Measurements from ENCODE around the gene PTPRA.
"Not testable (repeated sequence)": the region's sequence is repeated elsewhere in the genome, so short reads cannot be mapped to it uniquely, and the experiment has no call there.

The PTPRA gene

DNA sequence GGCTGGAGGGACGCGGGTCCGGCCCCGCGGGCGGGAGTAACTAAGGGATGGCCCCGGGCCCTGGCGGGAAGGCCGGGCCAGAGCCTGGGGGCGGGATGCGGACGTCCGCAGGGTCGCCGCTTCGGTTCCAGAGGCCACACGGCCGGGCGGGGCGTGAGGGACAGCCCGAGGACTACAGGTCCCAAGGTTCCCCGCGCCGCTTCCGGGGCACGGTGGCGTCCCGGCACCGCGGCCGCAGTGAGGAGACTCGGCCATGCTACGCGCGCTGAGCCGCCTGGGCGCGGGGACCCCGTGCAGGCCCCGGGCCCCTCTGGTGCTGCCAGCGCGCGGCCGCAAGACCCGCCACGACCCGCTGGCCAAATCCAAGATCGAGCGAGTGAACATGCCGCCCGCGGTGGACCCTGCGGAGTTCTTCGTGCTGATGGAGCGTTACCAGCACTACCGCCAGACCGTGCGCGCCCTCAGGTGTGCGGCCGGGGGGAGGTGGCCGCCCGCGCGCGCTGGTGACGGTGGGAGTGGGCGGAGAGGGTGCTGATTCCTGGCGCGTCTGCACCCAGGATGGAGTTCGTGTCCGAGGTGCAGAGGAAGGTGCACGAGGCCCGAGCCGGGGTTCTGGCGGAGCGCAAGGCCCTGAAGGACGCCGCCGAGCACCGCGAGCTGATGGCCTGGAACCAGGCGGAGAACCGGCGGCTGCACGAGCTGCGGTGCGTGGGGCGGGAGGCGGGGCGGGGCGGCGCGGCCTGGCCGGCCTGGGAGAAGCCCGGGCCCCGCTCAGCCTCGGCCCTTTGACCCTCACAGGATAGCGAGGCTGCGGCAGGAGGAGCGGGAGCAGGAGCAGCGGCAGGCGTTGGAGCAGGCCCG lies 172.8 kb downstream of the PTPRA start, which contains the start of gene MRPS26:
MRPS26 (plus strand) TSS at position 237 of the 861 bp plus-strand sequence; CDS start at position 254, 17 bp downstream.
- peak; percentile 93 for DNase-seq

DNA sequence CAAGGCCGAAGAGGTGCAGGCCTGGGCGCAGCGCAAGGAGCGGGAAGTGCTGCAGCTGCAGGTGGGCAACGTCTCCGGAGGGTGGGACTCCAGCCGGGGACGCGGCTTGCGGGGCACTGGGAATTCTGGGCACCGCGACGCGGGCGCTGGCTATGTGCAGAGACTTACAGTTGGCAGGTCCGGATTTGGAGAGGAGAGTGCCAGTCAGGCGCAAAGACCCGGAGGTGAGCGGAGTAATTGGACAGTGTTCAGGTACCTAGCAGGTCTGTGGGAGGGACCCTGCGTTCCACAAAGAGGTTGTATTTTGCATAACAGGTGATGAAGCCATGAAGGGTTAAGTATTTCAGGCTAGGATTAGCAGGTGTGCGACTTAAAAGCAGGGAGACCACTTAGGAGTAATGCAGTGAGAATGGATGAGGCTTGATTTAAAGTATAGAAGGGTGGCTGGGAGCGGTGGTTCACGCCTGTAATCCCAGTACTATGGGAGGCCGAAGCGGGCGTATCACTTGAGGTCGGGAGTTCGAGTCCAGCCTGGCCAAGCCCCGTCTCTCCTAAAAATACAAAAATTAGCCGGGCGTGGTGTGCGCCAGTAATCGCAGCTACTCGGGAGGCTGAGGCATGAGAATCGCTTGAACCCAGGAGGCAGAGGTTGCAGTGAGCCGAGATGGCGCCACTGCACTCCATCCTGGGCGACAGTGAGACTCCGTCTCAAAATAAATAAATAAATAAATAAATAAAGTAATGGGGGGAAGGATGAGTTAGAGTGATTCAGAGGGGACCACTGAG lies 173.6 kb downstream of the PTPRA start:
- DNase-seq = peak; percentile 55

DNA sequence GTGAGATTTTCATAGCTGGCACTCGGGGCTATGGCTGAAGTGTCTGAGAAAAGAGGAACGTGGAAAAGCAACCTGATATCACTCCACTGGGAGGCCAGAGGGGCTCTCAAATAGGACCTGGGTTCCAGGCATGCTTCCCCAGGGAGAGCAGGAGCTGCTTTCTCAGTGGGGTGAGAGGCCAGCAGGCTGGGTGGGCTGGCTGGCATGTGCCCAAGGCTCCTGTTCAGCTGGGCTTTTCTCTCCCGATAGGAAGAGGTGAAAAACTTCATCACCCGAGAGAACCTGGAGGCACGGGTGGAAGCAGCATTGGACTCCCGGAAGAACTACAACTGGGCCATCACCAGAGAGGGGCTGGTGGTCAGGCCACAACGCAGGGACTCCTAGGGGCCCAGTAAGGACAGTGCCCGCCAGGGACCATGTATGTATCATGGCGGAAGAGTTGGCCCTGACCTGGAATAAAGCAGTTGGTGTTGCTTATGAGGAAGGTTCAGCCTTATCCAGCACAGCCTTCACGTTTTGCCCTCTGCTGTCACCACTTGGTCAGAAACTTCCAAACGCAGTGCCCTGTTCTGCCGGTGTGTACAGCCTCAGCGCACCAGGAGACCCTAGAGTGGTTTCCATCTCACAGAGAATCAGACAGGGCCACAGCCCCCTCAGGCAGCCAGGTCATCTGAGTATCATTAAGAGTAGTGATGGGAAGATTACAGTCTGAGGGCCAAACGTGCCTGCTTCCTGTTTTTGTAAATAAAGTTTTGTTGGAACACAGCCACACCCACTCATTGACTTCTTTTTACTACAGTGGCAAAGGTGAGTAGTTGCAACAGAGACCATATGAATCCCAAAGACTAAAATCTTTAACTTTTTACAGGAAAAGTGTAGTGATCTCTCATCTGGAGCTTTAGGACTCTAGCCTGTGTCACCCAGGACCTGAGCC lies 174.5 kb downstream of the PTPRA start:
- DNase-seq = no peak

DNA sequence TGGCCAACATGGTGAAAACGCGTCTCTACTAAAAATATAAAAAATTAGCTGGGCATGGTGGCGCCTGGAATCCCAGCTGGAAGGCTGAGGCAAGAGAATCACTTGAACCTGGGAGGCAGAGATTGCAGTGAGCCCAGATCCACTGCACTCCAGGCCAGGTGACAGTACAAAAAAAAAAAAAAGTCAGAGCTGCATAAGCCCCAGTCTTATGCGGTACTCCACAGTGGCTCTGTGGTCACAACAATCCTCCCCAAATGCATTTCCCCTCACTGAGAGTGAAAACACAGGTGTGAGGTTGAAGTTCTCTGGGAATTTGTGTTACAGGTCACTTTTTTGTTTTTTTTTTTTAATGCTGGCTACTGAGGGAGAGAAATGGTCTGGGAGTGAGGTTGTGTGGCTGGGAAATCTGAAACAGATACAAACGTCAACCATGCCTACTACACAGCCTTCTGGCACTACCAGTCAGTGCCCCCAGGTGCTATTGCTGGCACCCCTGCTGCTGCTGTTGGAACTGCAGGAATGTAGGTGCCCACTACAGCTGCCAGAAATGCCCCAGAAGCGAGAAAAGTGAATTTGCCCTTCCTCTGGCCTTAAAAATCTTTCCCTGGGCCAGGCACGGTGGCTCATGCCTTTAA lies 178.2 kb downstream of the PTPRA start:
- DNase-seq = no peak

DNA sequence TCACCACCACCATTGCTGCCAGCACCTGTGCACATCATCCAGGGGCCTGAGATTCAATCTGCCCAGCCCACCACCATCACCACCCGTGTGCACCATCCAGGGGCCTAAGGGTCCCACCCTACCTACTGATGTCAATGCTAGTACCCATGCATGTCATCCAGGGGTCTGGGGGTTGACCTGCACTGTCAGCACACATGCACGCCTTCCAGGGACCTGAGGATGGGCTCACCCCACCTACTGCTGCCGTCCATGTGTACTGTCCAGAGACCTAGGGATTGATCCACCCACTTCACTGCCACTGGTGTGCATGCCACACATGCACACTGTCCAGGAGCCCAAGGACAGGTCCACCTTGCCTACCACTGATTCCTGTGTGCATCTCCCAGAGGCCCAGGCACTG lies 186.2 kb downstream of the PTPRA start:
- DNase-seq = no peak

DNA sequence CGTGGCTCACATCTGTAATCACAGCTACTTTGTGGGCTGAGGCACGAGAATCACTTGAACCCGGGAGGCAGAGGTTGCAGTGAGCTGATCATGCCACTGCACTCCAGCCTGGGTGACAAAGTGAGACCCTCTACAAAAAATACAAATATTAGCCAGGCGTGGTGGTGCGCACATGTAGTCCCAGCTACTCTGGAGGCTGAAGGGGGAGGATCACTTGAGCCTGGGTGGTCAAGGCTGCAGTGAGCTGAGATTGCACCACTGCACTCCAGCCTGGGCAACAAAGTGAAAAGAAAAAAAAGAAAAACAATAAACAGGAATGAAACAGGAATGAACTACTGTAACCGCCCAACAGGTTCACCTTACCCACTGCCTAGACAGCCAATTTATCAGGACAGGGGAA lies 190.8 kb downstream of the PTPRA start:
- not testable (repeated sequence) for DNase-seq

DNA sequence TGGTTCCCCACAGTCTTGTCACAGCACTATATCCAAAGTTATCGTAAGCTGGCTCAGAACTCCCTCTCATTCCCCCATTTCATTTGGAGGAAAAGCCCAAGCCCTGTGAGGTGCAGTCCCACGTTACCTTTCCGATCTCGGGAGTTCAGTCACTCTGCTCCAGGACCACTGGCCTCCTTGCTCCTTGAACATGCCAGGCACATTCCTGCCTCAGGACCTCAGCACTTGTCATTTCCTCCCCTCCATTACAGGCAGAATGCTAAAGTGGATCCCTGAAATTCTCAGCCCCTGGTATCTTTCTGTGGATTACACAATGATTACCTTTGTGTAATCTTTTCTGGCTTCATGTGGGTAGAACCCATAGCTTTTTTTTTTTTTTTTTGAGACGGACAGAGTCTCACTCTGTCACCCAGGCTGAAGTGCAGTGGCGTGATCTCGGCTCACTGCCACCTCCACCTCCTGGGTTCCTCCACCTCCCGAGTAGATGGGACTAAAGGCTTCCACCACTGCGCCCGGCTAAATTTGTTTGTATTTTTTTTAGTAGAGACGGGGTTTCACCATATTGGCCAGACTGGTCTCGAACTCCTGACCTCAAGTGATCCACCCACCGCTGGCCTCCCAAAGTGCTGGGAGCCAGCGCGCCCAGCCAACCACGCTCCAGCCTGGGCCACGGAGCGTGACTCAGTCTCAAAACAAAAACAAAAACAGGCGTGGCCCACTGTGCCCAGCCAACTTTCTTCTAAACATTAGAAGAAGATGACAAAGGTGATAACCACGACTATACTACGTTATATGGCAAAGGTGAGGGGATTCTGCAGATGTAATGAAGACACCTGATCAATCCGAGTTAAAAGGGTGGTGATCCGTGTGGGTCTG lies 194.1 kb downstream of the PTPRA start:
- no peak for DNase-seq

DNA sequence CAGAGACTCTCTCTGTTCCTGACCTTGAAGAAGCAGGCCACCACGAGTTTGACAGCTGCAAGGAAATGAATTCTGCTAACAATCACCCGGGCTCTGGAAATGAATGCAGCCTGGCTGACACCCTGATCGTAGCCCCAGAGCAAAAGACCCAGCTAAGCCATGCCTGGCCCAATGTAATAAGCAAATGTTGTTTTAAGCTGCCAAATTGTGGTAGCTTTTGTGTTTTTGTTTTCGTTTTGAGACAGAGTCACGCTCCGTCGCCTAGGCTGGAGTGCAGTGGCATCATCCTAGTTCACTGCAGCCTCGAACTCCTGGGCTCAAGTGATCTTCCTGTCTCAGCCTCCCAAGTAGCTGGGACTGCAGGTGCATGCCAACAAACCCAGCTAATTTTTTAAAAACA lies 194.8 kb downstream of the PTPRA start:
- no peak for DNase-seq

DNA sequence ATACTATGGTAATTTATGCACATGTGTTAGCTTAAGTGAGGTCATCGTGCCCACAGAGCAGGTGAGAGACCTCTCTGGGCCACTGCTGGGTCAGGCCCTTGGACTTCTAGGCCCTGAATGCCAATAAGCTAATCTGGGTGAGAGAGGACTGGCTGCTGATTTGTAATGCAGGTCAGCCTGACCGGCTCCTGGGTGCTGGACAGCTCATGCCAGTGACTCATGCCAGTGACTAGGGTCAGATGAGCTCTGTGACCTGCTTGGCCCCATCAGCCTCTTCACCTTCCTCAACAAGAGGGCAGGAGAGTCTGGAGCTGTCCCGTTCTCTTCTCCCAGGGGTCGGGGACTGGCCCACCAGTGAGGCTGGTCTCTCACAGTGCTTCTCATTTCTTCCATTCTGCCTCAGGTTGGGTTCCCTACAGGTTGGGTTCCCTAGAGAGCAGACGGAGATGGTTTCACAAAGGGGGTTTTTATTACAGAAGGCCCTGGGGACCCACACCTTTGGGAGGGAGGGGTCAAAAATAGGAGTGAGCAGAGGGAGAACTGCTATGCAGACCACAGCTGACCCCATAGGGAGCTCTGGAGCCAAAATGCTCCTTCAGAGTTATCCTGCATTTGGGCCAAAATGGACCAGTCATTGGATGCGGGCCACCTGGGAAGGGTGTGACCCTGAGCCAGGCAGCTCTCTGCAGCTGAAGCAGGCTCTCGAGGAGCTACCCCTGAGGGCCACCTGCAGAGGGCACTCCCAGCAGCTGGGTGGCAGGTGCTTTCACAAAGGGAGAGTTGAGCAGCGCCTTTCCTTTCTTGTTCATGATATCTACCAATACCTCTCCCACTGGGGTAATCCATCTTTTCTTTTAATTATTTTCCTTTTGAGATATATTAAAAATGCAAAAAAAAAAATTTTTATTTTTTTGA lies 196.0 kb downstream of the PTPRA start:
- peak; percentile 24 for DNase-seq

DNA sequence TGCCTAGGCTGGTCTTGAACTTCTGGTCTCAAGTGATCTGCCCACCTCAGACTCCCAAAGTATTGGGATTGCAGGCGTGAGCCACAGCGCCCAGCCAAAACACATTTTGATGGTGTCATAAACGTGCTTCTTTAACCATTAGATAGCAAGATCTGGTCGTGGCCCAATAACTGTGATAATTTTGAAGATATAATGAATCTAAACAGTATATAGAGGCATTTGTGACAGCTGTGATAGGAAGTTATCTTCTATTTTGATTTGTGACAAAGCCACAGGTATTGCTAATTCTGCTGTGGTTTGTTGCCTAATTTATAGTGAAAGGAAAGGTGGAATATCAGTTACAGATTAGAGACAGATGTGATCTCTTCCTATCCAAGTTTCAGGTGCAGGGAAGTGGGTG lies 197.4 kb downstream of the PTPRA start:
- DNase-seq = no peak

DNA sequence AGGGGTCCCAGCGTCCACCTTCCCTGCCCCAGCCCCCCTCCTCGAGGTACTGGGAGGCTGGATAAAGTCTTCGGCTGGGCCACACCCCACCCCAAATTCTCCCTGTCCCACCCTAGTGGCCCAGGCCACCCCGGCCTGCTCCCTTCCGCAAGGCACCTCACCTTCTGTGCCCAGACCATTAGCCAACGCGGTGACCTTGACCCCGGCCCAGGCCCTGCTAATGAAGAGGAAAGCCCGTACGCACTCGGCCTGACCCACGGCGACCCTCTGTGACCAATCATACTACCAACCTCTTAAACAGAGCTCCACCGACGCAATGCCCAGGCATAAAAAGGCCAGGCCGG lies 198.0 kb downstream of the PTPRA start:
- no peak for DNase-seq

DNA sequence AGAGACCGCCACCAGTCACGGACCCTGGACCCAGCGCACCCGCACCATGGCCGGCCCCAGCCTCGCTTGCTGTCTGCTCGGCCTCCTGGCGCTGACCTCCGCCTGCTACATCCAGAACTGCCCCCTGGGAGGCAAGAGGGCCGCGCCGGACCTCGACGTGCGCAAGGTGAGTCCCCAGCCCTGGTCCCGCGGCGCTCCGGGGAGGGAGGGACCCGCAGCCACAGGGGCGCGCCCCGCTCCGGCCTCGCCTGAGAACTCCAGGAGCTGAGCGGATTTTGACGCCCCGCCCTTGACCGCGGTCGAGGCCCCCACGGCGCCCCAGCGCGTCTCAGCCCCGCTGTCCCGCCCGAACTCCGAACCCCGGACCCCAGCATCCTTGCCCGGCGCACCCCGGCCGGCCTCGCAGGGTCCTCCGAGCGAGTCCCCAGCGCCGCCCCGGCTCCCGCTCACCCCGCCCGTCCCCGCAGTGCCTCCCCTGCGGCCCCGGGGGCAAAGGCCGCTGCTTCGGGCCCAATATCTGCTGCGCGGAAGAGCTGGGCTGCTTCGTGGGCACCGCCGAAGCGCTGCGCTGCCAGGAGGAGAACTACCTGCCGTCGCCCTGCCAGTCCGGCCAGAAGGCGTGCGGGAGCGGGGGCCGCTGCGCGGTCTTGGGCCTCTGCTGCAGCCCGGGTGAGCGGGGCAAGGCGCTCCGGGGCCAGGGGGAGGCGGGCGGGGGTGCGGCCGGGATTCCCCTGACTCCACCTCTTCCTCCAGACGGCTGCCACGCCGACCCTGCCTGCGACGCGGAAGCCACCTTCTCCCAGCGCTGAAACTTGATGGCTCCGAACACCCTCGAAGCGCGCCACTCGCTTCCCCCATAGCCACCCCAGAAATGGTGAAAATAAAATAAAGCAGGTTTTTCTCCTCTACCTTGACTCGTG lies 198.6 kb downstream of the PTPRA start, which contains the start of gene OXT:
OXT (plus strand) TSS at position 11 of the 920 bp plus-strand sequence; CDS start at position 47, 36 bp downstream.
- DNase-seq = peak; percentile 53

DNA sequence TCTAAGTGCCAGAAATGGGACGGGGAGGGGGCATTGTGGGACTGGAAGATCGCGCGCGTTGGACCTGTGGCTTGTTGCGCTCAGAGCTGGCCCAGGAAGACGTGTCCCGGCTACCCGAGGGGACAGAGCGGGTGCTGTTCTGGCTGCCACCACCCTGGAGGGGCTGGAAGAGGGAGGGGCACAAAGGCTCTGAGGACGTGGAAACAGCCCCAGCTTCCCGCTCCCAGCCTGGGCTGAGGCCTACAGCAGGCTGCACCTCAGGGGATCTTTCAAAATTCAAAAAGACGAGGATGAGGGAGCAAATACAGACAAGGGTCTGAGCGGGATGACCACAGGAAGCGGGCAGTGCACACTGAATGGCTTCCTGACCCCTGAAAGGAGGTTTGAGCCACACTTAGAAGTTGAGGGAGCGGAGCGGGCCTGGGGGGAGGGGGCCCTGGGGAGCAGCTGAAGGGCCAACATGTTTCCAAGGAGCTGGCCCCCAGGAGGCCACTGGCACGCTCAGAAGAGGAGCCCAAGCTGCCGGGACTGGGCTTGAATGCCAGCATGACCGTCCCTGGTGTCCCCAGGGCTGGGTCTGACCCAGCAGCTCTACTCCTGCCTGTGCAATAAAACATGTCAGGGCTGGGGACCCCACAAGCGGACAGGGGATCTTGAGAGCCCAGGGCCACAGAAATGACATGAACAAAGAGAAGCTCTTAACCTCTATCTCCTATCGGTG lies 199.4 kb downstream of the PTPRA start:
- DNase-seq = no peak

DNA sequence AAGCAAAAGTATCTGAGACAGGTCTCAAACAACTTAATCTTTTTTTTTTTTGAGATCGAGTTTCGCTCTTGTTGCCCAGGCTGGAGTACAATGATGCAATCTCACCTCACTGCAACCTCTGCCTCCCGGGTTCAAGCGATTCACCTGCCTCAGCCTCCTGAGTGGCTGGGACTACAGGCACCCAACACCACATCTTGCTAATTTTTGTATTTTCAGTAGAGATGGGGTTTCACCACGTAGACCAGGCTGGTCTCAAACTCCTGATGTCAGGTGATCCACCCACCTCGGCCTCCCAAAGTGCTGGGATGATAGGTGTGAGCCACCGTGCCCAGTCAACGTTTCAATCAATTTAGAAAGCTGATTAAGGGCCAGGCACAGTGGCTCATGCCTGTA lies 200.0 kb downstream of the PTPRA start:
- DNase-seq = not testable (repeated sequence)

DNA sequence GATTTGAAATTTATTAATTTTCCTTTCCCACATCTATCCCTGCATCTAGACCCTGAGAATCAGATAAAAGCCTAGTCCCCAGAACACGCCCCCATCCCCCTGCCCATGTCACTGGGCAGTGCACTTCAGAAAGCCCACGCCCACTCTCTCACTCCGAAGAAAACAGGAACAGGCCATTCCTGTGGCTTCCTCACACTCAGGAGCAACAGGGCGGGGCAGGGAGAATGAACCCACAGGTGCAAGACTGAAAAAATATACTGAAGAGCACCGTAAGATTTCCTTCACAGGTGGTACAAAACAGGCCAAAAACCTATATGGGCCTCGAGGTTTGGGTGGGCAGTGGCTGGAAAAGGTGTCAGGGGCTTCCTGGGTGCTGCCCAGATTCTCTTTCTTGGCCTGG lies 201.5 kb downstream of the PTPRA start:
- DNase-seq = no peak

DNA sequence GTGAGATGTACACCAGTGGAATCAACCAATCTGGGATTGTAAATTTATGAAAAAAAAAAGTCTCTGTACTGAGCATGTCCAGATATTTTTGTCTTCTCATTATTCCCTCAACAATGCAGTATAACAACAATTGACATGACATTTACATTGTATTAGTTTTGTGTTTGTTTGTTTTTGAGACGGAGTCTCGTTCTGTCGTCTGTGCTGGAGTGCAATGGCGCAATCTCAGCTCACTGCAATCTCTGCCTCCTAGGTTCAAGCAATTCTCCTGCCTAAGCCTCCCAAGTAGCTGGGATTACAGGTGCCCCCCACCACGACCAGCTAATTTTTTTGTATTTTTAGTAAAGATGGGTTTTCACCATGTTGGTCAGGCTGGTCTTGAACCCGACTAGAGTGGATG lies 202.0 kb downstream of the PTPRA start:
- DNase-seq = not testable (repeated sequence)

DNA sequence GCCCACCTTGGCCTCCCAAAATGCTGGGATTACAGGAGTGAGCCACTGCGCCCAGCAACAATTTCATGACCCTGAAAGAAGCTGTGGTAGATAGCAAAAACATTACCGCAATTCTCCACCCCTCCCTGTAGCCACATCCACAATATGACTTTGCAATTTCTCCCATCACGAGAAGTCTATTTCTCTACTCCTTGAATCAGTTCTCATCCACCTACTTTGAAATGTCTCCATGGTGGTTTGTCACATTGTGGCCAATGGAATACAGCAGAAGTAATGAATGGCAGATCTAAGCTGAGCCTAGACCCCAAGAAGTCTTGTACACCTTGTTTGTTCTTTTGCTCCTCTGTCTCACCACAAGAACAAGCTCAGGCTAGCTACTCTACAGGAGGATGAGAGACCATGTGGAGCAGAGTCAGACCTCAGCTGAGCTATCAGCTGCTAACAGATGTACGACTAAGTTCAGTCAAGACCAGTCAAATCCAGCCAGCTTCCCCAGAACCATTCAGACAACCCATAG lies 204.4 kb downstream of the PTPRA start:
- DNase-seq = no peak

DNA sequence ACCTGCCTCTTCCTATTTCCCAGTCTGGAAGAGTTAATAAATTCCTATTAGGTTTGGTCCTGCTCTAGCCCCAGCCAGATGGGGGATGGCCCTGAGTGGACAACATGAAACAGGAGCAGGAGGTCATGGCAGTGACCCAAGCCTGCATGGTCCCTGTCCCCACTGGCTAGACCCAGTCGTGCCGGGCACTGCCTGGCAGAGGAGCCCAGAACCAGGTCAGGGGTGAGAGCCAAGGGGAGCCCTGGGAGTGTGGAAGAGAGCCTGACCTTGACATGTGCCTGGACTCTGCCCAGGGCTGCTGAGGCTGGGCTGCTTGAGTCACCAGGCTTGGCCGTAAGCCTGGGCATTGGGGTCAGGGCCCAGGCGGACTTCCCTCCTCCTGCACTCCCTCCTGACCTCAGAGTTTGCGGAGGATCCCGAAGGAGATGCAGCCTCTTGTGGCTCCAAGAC lies 207.7 kb downstream of the PTPRA start:
- DNase-seq = no peak
